ENCODE measurements around the gene NPIPB6. TPM values are rescaled to one million over a fixed set of nuclear protein-coding genes. Genes with fewer than 3 reads are reported as not detected.

Gene NPIPB6
- total and polyA plus RNA-seq, 4 donors = 0.42 to 0.75 TPM; not detected in 2

GRCh38 chr16:28309811-28310311 is 53.4 kb downstream of the NPIPB6 start:
- Histone ChIP-seq H3K4me3 (ENCODE audit: low read depth in 1 of 3, low read length in 3 of 3) (no peak overlapping the region), H3K9me3 (ENCODE audit: control insufficient read depth in 4 of 4, low read length in 3 of 4) (no peaks in the 10 kb centered on the region), H3K4me1 (ENCODE audit: control insufficient read depth in 4 of 4, insufficient read depth in 4 of 4, low read length in 3 of 4) (peaks cover 0 to 4% (median 1%) of the 10 kb centered on the region in 4 donors), H3K27me3 (ENCODE audit: control insufficient read depth in 4 of 4, insufficient read depth in 4 of 4, low read length in 3 of 4) (no peaks in the 10 kb centered on the region), H3K9ac (ENCODE audit: low read depth in 1 of 2, low read length in 2 of 2) (no peak overlapping the region), H3K27ac (ENCODE audit: low read depth in 1 of 2, low read length in 2 of 2) (no peak overlapping the region), H3K36me3 (ENCODE audit: control insufficient read depth in 4 of 4, insufficient read depth in 3 of 4, low read depth in 1 of 4, low read length in 3 of 4) (no peaks in the 10 kb centered on the region)
- DNase-seq (ENCODE audit: low spot score) = no peak
- 78% methylated on average over 20 of the region's 20 CpGs for WGBS
- TF ChIP-seq, protein P1, sequence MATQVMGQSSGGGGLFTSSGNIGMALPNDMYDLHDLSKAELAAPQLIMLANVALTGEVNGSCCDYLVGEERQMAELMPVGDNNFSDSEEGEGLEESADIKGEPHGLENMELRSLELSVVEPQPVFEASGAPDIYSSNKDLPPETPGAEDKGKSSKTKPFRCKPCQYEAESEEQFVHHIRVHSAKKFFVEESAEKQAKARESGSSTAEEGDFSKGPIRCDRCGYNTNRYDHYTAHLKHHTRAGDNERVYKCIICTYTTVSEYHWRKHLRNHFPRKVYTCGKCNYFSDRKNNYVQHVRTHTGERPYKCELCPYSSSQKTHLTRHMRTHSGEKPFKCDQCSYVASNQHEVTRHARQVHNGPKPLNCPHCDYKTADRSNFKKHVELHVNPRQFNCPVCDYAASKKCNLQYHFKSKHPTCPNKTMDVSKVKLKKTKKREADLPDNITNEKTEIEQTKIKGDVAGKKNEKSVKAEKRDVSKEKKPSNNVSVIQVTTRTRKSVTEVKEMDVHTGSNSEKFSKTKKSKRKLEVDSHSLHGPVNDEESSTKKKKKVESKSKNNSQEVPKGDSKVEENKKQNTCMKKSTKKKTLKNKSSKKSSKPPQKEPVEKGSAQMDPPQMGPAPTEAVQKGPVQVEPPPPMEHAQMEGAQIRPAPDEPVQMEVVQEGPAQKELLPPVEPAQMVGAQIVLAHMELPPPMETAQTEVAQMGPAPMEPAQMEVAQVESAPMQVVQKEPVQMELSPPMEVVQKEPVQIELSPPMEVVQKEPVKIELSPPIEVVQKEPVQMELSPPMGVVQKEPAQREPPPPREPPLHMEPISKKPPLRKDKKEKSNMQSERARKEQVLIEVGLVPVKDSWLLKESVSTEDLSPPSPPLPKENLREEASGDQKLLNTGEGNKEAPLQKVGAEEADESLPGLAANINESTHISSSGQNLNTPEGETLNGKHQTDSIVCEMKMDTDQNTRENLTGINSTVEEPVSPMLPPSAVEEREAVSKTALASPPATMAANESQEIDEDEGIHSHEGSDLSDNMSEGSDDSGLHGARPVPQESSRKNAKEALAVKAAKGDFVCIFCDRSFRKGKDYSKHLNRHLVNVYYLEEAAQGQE (IDR thresholded peaks at IDR 0.05) = no peak
- TF ChIP-seq MAX (IDR thresholded peaks at IDR 0.05) = no peak
- no peak for TF ChIP-seq HNF4A (conservative IDR thresholded peaks at IDR 0.05)
- TF ChIP-seq, protein P2, sequence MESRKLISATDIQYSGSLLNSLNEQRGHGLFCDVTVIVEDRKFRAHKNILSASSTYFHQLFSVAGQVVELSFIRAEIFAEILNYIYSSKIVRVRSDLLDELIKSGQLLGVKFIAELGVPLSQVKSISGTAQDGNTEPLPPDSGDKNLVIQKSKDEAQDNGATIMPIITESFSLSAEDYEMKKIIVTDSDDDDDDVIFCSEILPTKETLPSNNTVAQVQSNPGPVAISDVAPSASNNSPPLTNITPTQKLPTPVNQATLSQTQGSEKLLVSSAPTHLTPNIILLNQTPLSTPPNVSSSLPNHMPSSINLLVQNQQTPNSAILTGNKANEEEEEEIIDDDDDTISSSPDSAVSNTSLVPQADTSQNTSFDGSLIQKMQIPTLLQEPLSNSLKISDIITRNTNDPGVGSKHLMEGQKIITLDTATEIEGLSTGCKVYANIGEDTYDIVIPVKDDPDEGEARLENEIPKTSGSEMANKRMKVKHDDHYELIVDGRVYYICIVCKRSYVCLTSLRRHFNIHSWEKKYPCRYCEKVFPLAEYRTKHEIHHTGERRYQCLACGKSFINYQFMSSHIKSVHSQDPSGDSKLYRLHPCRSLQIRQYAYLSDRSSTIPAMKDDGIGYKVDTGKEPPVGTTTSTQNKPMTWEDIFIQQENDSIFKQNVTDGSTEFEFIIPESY (IDR thresholded peaks at IDR 0.05) = no peak
- no peak for TF ChIP-seq FOXA1 (IDR thresholded peaks at IDR 0.05)
- no peak for TF ChIP-seq SP1 (IDR thresholded peaks at IDR 0.05)
- TF ChIP-seq YY1 (IDR thresholded peaks at IDR 0.05) = no peak
- TF ChIP-seq NR2F2 (IDR thresholded peaks at IDR 0.05) = no peak
- TF ChIP-seq, protein P3, sequence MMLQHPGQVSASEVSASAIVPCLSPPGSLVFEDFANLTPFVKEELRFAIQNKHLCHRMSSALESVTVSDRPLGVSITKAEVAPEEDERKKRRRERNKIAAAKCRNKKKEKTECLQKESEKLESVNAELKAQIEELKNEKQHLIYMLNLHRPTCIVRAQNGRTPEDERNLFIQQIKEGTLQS (IDR thresholded peaks at IDR 0.05) = no peak
- TF ChIP-seq TAF1 (conservative IDR thresholded peaks at IDR 0.05) = no peak
- no peak for TF ChIP-seq JUND (IDR thresholded peaks at IDR 0.05)
- no peak for TF ChIP-seq RAD21 (IDR thresholded peaks at IDR 0.05)
- no peak for TF ChIP-seq RXRA (IDR thresholded peaks at IDR 0.05)
- TF ChIP-seq HNF4G (IDR thresholded peaks at IDR 0.05) = no peak
- TF ChIP-seq FOXA2 (IDR thresholded peaks at IDR 0.05) = no peak
- TF ChIP-seq, protein P4, sequence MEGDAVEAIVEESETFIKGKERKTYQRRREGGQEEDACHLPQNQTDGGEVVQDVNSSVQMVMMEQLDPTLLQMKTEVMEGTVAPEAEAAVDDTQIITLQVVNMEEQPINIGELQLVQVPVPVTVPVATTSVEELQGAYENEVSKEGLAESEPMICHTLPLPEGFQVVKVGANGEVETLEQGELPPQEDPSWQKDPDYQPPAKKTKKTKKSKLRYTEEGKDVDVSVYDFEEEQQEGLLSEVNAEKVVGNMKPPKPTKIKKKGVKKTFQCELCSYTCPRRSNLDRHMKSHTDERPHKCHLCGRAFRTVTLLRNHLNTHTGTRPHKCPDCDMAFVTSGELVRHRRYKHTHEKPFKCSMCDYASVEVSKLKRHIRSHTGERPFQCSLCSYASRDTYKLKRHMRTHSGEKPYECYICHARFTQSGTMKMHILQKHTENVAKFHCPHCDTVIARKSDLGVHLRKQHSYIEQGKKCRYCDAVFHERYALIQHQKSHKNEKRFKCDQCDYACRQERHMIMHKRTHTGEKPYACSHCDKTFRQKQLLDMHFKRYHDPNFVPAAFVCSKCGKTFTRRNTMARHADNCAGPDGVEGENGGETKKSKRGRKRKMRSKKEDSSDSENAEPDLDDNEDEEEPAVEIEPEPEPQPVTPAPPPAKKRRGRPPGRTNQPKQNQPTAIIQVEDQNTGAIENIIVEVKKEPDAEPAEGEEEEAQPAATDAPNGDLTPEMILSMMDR (IDR thresholded peaks at IDR 0.05; ENCODE audit: low read depth, low read length, missing input control) = no peak
- no peak for TF ChIP-seq EGR1 (IDR thresholded peaks at IDR 0.05; ENCODE audit: low read depth in 2 of 2)

Data from liver (tissue), 9 donors.